Endothelial cell (in vitro differentiated cells): ENCODE measurements around the gene VPS54. TPM values are rescaled to one million over a fixed set of nuclear protein-coding genes. Genes with fewer than 3 reads are reported as not detected.
"Not testable (repeated sequence)": the region's sequence is repeated elsewhere in the genome, so short reads cannot be mapped to it uniquely, and the experiment has no call there.

Experiments used
- DNase-seq: peaks from one replicate; pipeline ENCODE4 v3.0.0; 2021; ENCODE audit warnings: low spot score
- H3K27ac Mint-ChIP-seq: one replicate; pipeline ENCODE4 v1.8.0; 2021; ENCODE audit warnings: mixed read lengths, inconsistent platforms; ENCODE audit not compliant: unreplicated experiment
- H3K27me3 Mint-ChIP-seq: one replicate; pipeline ENCODE4 v1.8.0; 2021; ENCODE audit warnings: mild to moderate bottlenecking, moderate library complexity, mixed read lengths, inconsistent platforms; ENCODE audit not compliant: unreplicated experiment
- H3K36me3 Mint-ChIP-seq: one replicate; pipeline ENCODE4 v1.8.0; 2021; ENCODE audit warnings: mild to moderate bottlenecking, low read depth, mixed read lengths, inconsistent platforms; ENCODE audit not compliant: unreplicated experiment
- H3K4me1 Mint-ChIP-seq: one replicate; pipeline ENCODE4 v1.8.0; 2021; ENCODE audit warnings: mild to moderate bottlenecking, mixed read lengths, inconsistent platforms; ENCODE audit not compliant: unreplicated experiment
- H3K4me3 Mint-ChIP-seq: one replicate; pipeline ENCODE4 v1.8.0; 2021; ENCODE audit warnings: mild to moderate bottlenecking, mixed read lengths, inconsistent platforms; ENCODE audit not compliant: unreplicated experiment
- H3K9me3 Mint-ChIP-seq: one replicate; pipeline ENCODE4 v1.8.0; 2021; ENCODE audit warnings: mixed read lengths, inconsistent platforms; ENCODE audit not compliant: unreplicated experiment
- CTCF ChIP-seq: fragments of 200-600 bp; sonication (generic); IDR thresholded peaks from one replicate; pipeline ENCODE4 v1.5.0; 2021; ENCODE audit warnings: antibody characterized with exemption; ENCODE audit not compliant: unreplicated experiment
- total RNA-seq: library from RNA; stranded (reverse); fragmentation: NEBNext Ultra II Directional; extraction: Animal tissue kit (Norgen Biotek cat#: 25700); gene quantifications from one replicate; pipeline ENCODE4 v1.2.1, GENCODE V29; 2021; ENCODE audit not compliant: unreplicated experiment

The VPS54 gene
- total RNA-seq, 1 donor from 2014 or later: 13.6 TPM

- Mint-ChIP-seq H3K27me3 (no peaks in the 10 kb centered on the region), H3K27ac (no peak overlapping the region), H3K36me3 (no peaks in the 10 kb centered on the region), H3K4me1 (peaks cover 25% of the 10 kb centered on the region), H3K9me3 (no peaks in the 10 kb centered on the region), H3K4me3 (no peak overlapping the region)
- no peak for TF ChIP-seq CTCF
- DNase-seq: no peak
Observed at GRCh38 chr2:63851691-63852311, 167.4 kb downstream of the VPS54 start.

GRCh38 chr2:63850649-63851048, 168.6 kb downstream of the VPS54 start:
- H3K27me3 Mint-ChIP-seq: no peaks in the 10 kb centered on the region
- no peak overlapping the region for H3K27ac Mint-ChIP-seq
- H3K9me3 Mint-ChIP-seq: no peaks in the 10 kb centered on the region
- no peaks in the 10 kb centered on the region for H3K36me3 Mint-ChIP-seq
- no peak overlapping the region for H3K4me3 Mint-ChIP-seq
- no peak for TF ChIP-seq CTCF
- peaks cover 26% of the 10 kb centered on the region for H3K4me1 Mint-ChIP-seq
- DNase-seq: no peak

- Mint-ChIP-seq H3K4me3 (no peak overlapping the region), H3K27ac (no peak overlapping the region), H3K4me1 (peaks cover 27% of the 10 kb centered on the region), H3K36me3 (no peaks in the 10 kb centered on the region), H3K9me3 (no peaks in the 10 kb centered on the region), H3K27me3 (no peaks in the 10 kb centered on the region)
- TF ChIP-seq CTCF: no peak
- DNase-seq: no peak
Observed at GRCh38 chr2:63850204-63850571, 169.0 kb downstream of the VPS54 start.

- TF ChIP-seq CTCF: no peak
- Mint-ChIP-seq H3K27ac (peak overlapping the region; percentile 17), H3K9me3 (no peaks in the 10 kb centered on the region), H3K36me3 (no peaks in the 10 kb centered on the region), H3K27me3 (no peaks in the 10 kb centered on the region), H3K4me3 (no peak overlapping the region), H3K4me1 (peaks cover 30% of the 10 kb centered on the region)
- no peak for DNase-seq
Observed at GRCh38 chr2:63849381-63850203, 169.6 kb downstream of the VPS54 start.

- H3K36me3 Mint-ChIP-seq, H3K27ac Mint-ChIP-seq, H3K27me3 Mint-ChIP-seq, DNase-seq, H3K4me3 Mint-ChIP-seq, H3K9me3 Mint-ChIP-seq: not testable (repeated sequence)
- H3K4me1 Mint-ChIP-seq: peaks cover 30% of the 10 kb centered on the region
Observed at GRCh38 chr2:63847571-63847970, 171.7 kb downstream of the VPS54 start.
